Measurements from ENCODE around the gene MT1B. TPM values are rescaled to one million over a fixed set of nuclear protein-coding genes. Genes with fewer than 3 reads are reported as not detected.

Gene MT1B
- total RNA-seq, 1 donor from 2014 or later: not detected

DNA sequence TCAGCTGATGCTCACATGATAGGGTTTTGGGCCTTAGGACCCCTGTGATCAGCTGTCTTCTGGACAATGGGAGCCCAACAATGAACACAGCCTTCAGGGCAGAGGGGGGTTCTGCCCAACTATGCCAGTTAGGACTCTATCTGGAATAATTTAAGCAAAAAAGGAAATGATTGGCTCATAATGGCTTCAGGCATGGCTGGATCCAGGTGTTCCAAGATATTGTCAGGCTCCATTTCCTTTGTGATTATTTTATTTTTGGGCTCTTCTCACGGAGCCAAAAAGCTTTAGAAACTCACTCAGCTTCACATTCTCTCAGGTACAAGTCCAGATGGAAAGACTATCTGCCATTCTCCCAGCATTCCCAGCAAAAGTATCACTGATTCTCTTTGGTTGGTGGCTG lies 46.2 kb upstream of the MT1B start:
- Histone ChIP-seq H3K4me1 (ENCODE audit: insufficient read depth, low read length) (peaks cover 32% of the 10 kb centered on the region), H3K27ac (ENCODE audit: low read depth, low read length) (peak overlapping the region; percentile 92), H4K20me1 (ENCODE audit: insufficient read depth, low read length) (peaks cover 5% of the 10 kb centered on the region), H3K4me3 (ENCODE audit: insufficient read depth, low read depth, low read length) (no peak overlapping the region), H3K36me3 (ENCODE audit: insufficient read depth, low read length) (no peaks in the 10 kb centered on the region), H2AFZ (ENCODE audit: low read depth, low read length) (no peak overlapping the region), H3K4me2 (ENCODE audit: low read length) (peak overlapping the region; percentile 88), H3K9me3 (ENCODE audit: insufficient read depth, low read depth, low read length) (no peaks in the 10 kb centered on the region), H3K79me2 (ENCODE audit: insufficient read depth, low read length) (peaks cover 12% of the 10 kb centered on the region), H3K27me3 (ENCODE audit: insufficient read depth, low read length) (no peaks in the 10 kb centered on the region), H3K9ac (ENCODE audit: low read length) (no peak overlapping the region)
- Mint-ChIP-seq H3K27me3 (ENCODE audit: low read depth, unreplicated experiment) (peaks cover 21% of the 10 kb centered on the region), H3K9me3 (ENCODE audit: unreplicated experiment) (peaks cover 3% of the 10 kb centered on the region), H3K36me3 (ENCODE audit: low read depth, unreplicated experiment) (no peaks in the 10 kb centered on the region), H3K27ac (ENCODE audit: unreplicated experiment) (no peak overlapping the region), H3K4me3 (ENCODE audit: unreplicated experiment) (no peak overlapping the region), H3K4me1 (ENCODE audit: low read depth, unreplicated experiment) (peaks cover 29% of the 10 kb centered on the region)
- DNase-seq (ENCODE audit: low read depth) (no peak), FAIRE-seq (no peak)
- TF ChIP-seq EZH2 (IDR thresholded peaks at IDR 0.05; ENCODE audit: insufficient read depth, low read length): no peak
- TF ChIP-seq, protein P1, sequence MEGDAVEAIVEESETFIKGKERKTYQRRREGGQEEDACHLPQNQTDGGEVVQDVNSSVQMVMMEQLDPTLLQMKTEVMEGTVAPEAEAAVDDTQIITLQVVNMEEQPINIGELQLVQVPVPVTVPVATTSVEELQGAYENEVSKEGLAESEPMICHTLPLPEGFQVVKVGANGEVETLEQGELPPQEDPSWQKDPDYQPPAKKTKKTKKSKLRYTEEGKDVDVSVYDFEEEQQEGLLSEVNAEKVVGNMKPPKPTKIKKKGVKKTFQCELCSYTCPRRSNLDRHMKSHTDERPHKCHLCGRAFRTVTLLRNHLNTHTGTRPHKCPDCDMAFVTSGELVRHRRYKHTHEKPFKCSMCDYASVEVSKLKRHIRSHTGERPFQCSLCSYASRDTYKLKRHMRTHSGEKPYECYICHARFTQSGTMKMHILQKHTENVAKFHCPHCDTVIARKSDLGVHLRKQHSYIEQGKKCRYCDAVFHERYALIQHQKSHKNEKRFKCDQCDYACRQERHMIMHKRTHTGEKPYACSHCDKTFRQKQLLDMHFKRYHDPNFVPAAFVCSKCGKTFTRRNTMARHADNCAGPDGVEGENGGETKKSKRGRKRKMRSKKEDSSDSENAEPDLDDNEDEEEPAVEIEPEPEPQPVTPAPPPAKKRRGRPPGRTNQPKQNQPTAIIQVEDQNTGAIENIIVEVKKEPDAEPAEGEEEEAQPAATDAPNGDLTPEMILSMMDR (IDR thresholded peaks at IDR 0.05; ENCODE audit: insufficient read depth, low read depth, low read length): no peak

GRCh38 chr16:56606071-56606475 lies 45.6 kb upstream of the MT1B start:
- FAIRE-seq (peak; percentile 58), DNase-seq (ENCODE audit: low read depth) (peak; percentile 77)
- TF ChIP-seq, protein P1 (IDR thresholded peaks at IDR 0.05; ENCODE audit: insufficient read depth, low read depth, low read length): no peak
- no peak for TF ChIP-seq EZH2 (IDR thresholded peaks at IDR 0.05; ENCODE audit: insufficient read depth, low read length)
- H3K4me1 ChIP-seq (ENCODE audit: insufficient read depth, low read length): peaks cover 38% of the 10 kb centered on the region
- peaks cover 3% of the 10 kb centered on the region for H3K9me3 Mint-ChIP-seq (ENCODE audit: unreplicated experiment)
- no peak overlapping the region for H2AFZ ChIP-seq (ENCODE audit: low read depth, low read length)
- H3K4me3 ChIP-seq (ENCODE audit: insufficient read depth, low read depth, low read length): no peak overlapping the region
- H3K27me3 Mint-ChIP-seq (ENCODE audit: low read depth, unreplicated experiment): peaks cover 17% of the 10 kb centered on the region
- H4K20me1 ChIP-seq (ENCODE audit: insufficient read depth, low read length): peaks cover 5% of the 10 kb centered on the region
- peak overlapping the region; percentile 92 for H3K9ac ChIP-seq (ENCODE audit: low read length)
- H3K27ac Mint-ChIP-seq (ENCODE audit: unreplicated experiment): peak overlapping the region; percentile 13
- H3K36me3 Mint-ChIP-seq (ENCODE audit: low read depth, unreplicated experiment): no peaks in the 10 kb centered on the region
- no peaks in the 10 kb centered on the region for H3K36me3 ChIP-seq (ENCODE audit: insufficient read depth, low read length)
- H3K27me3 ChIP-seq (ENCODE audit: insufficient read depth, low read length): no peaks in the 10 kb centered on the region
- H3K27ac ChIP-seq (ENCODE audit: low read depth, low read length): peak overlapping the region; percentile 92
- H3K4me3 Mint-ChIP-seq (ENCODE audit: unreplicated experiment): no peak overlapping the region
- H3K4me2 ChIP-seq (ENCODE audit: low read length): peak overlapping the region; percentile 88
- H3K79me2 ChIP-seq (ENCODE audit: insufficient read depth, low read length): peaks cover 12% of the 10 kb centered on the region
- peaks cover 33% of the 10 kb centered on the region for H3K4me1 Mint-ChIP-seq (ENCODE audit: low read depth, unreplicated experiment)
- H3K9me3 ChIP-seq (ENCODE audit: insufficient read depth, low read depth, low read length): no peaks in the 10 kb centered on the region

GRCh38 chr16:56606476-56607108 lies 45.1 kb upstream of the MT1B start:
- H3K9ac ChIP-seq (ENCODE audit: low read length): peak overlapping the region; percentile 92
- peaks cover 17% of the 10 kb centered on the region for H3K79me2 ChIP-seq (ENCODE audit: insufficient read depth, low read length)
- no peaks in the 10 kb centered on the region for H3K9me3 ChIP-seq (ENCODE audit: insufficient read depth, low read depth, low read length)
- H3K36me3 ChIP-seq (ENCODE audit: insufficient read depth, low read length): no peaks in the 10 kb centered on the region
- no peak overlapping the region for H2AFZ ChIP-seq (ENCODE audit: low read depth, low read length)
- peak overlapping the region; percentile 42 for H3K4me3 ChIP-seq (ENCODE audit: insufficient read depth, low read depth, low read length)
- Mint-ChIP-seq H3K27ac (ENCODE audit: unreplicated experiment) (peak overlapping the region; percentile 93), H3K4me3 (ENCODE audit: unreplicated experiment) (peak overlapping the region; percentile 43), H3K27me3 (ENCODE audit: low read depth, unreplicated experiment) (peaks cover 12% of the 10 kb centered on the region), H3K4me1 (ENCODE audit: low read depth, unreplicated experiment) (peaks cover 33% of the 10 kb centered on the region), H3K9me3 (ENCODE audit: unreplicated experiment) (peaks cover 3% of the 10 kb centered on the region), H3K36me3 (ENCODE audit: low read depth, unreplicated experiment) (no peaks in the 10 kb centered on the region)
- H4K20me1 ChIP-seq (ENCODE audit: insufficient read depth, low read length): peaks cover 5% of the 10 kb centered on the region
- H3K4me2 ChIP-seq (ENCODE audit: low read length): peak overlapping the region; percentile 88
- TF ChIP-seq, protein P1 (IDR thresholded peaks at IDR 0.05; ENCODE audit: insufficient read depth, low read depth, low read length): no peak
- no peak for TF ChIP-seq EZH2 (IDR thresholded peaks at IDR 0.05; ENCODE audit: insufficient read depth, low read length)
- peak overlapping the region; percentile 92 for H3K27ac ChIP-seq (ENCODE audit: low read depth, low read length)
- H3K4me1 ChIP-seq (ENCODE audit: insufficient read depth, low read length): peaks cover 43% of the 10 kb centered on the region
- FAIRE-seq (no peak), DNase-seq (ENCODE audit: low read depth) (peak; percentile 85)
- no peaks in the 10 kb centered on the region for H3K27me3 ChIP-seq (ENCODE audit: insufficient read depth, low read length)
